GM18499 (cell line): ENCODE measurements around the gene MAPRE2.

Experiments
- ATAC-seq: cut with Tn5 transposase; IDR thresholded peaks from one replicate; pipeline ENCODE4 v1.9.1; 2021; ENCODE audit warnings: moderate number of reproducible peaks; ENCODE audit not compliant: insufficient read depth, unreplicated experiment

The MAPRE2 gene

DNA sequence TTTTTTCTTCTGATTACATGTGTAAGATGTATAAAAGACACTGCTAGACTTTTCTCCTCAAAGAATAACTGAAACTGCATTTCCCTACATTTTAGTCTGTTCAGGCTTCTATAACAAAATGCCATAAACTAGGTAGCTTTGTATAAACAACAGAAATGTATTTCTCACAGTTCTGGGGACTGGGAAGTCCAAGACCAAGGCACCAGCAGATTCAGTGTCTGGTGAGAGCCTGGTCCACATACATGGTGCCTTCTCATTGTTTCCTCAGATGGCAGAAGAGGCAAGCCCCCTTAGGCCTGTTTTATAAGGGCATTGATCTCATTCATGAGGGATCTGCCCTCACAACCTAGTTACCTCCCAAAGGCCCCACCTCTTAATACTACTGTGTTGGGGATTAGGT, 71.5 kb downstream of the MAPRE2 start:
- ATAC-seq = no peak

DNA sequence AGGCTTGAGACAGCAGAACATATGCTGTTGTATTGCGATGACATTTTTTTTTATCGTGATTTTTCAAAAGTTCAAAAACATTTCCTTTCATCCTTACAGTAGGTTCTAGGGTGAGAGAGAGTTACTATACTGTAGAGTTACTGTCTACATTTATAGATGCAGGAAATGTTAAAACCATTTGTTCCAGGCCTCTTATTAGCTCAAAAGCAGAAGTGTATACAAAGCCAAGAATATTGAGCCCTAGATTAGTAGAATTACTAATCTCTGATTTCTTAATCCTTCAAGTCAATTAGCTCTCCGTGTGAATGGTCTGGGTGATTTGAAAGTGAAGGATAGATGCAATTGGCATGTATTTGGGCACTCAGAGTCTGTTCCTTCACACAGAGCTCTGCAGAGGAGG, 73.1 kb downstream of the MAPRE2 start:
- ATAC-seq = no peak

DNA sequence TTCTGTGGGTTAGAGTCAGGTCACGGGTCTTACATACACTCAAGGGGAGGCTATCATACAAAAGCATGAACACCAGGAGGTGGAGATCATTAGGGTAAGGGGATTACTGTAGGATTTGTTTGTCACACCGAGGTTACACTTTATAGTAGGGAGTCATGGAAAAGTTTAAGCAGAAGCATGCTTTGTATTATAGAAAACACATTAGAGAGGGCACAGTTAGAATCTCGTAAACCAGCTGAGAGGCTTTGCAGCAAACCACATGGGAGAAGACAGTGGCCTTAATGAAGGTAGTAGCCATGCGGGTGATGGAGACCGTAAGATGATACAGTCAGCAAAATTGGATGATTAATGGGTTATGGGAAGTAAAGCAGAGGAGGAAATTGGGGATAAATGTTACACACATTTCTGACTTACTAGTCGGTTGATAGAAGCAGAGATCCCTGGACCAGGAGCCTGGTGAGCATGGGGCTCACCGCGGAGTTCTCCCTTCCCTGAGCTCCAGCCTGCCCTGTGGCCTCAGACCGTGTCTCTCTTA, 75.6 kb downstream of the MAPRE2 start:
- no peak for ATAC-seq

DNA sequence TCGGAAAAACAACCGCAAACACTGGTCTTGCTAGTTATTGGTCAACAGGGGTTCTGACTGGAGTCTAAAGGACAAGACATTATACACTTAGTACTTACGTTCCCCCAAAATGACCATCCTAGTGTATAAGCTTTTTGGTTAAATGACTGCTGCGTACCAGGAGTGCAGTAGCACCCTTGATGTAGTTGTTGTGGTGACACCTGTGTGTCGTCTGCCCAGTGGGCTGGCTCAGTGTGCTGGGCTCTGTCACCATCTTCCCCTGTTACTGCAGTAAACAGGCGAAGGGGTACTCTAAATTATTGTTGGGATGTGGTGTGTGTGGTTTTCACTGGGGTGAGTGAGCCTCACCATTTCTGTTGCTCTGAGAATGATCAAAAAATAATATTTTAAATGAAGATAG, 76.2 kb downstream of the MAPRE2 start:
- ATAC-seq = no peak

DNA sequence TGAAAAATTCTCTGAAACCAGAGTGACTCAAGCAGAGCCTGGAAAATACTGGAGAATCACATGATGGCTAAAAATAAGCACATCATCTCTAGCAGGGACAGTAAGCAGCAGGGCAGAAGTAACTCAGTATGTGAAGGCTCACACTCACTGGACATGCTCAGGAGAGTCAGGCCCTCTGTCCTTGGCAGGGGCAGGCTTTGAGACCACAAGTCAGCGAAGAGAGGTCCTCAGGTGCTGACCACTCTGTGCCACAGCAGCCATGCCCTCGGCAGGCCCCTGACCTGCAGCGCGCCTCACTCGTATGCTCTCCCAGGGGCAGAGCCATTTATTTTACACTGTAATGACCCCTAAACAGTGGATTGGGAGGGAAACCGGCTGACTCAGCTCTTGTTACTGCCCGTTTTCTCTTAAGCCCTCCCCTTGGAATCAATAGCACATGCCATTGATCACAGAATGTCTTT, 76.8 kb downstream of the MAPRE2 start:
- no peak for ATAC-seq

DNA sequence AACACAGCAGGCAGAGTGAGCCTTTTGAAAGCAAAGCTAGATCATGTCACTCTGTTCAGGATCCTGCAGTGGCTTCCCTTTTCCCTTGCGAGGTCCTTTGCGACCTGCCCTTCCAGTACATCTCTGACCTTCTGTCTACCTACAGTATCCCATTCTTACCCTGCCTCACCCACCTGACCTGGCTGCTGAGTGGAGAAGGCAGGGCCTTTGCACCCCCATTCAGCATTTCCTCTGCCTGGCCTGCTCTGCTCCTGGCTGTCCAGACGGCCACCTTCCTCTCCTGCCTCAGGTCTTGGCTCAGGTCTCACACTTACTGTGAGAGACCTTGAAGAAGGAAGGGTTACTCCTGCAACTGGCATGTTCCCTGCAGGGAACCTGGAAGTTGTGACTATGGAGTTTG, 77.4 kb downstream of the MAPRE2 start:
- ATAC-seq = no peak

DNA sequence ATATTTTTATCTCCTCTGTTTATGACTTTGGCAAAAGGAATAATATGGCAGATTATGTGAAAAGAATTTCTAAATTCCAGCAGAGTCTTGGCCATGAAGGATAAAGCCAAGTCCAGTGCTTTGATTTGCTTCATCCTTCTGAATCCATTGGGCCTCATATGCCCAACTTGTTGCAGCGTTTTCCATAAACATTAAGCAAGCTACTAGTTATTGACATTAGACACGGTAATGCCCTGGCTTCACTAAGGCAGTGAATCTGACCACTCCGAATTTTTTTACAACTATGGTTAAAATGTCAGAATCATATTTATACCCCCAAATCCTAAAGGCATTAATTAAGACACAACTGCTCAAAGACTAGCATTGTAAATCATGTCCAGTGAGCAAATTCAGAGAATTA, 79.8 kb downstream of the MAPRE2 start:
- ATAC-seq = no peak

DNA sequence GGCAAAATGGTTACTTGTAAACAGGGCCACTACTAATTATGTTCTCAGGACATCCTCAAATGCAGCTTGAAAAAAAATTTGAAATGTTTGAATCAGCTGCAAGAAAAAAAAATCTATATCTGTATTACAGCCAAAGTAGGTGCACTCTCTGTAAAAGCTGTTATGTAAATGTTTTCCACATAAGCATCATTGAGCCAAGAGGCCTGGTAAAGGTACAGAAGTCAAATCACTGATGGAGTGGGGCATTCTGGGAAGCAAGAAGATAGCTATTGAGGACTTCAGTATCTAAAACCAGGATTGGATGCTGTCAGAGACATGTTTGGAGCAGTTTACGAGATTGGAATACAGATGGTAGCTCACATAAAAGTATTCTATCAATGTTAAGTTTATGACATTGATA, 80.3 kb downstream of the MAPRE2 start:
- no peak for ATAC-seq

DNA sequence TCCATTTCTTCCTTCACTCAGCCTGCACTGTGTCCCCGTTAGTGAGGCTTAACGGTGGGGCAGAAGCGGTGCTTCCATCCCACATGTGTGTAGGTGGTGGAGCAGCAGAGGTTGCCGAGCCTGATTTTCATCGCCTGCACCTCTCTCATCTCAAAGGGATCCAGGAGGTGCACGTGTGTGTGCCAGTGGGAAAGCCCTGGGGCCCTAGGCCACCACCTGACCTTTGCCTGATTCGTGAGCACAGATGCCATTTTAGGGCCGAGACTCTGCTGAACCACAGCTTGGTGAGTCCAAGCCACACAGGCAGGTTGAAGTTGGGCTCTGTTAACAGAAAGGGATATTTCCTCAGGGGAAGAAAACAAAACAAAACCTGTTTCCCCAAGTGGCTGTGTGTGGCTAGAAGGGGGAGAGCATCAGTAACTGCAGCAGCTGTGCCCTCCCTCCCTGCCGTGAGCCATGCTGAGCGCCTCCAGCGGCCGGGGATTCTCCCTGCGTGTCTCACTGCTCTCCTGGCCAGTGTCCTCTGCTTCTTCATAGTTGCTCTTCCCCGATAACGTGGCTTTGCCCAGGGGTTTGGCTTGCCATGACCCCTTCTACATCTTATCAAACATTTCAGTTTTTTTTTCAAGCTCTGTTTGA, 81.5 kb downstream of the MAPRE2 start:
- no peak for ATAC-seq

DNA sequence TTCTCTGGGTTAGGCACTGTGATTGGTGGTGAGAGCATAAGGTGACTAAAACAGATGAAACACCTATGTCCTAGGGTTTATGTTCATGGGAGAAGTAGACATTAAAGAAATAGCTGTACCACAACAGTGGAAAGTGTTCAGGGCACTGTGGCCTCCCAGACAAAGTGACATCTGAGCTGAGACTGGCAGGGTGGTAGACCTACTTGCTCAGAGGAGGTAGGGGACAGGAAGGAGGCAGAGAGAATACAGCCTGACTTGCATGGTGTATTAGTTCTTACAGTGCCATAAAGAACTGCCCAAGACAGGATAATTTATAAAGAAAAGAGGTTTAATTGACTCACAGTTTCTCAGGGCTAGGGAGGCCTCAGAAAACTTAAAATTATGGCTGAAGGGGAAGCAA, 82.6 kb downstream of the MAPRE2 start:
- no peak for ATAC-seq

DNA sequence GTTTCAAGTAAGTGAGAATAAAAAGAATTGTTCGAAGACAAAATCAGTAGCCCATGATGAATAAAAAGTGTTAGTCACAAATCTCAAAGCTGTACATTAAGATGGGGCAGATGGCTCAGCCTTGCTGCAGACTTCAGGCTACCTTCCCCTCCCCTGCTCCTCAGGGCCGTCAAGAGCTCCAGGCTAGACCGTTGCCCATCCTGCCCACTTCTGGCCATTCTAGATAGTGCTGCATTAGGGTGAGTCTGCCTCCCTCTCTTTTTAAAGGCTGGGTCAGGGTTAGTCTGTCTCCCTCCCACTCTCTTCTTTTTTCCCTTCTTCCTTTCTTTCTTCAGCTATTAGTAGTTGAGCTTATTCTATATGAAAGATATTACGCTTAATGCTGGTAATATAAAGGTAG, 86.0 kb downstream of the MAPRE2 start:
- ATAC-seq = no peak

DNA sequence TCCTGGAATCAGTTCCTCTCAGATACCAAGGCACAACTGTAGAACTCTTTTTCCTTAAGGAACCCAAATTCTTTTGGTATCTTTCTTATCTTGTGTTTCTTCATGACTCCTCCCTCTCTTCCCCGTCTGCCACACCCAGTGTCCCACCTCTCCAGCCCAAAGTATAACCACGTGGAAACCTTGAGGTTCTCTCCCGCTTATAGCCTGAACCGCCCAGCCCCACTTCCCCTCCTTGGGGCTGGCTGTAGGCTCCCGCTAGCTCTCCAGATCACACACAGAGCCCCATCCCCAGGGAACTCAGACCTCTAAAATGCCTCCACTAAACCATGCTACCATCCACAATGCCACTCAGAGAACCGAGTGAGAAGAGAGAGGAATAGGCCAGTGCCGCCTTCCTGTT, 87.5 kb downstream of the MAPRE2 start:
- no peak for ATAC-seq

DNA sequence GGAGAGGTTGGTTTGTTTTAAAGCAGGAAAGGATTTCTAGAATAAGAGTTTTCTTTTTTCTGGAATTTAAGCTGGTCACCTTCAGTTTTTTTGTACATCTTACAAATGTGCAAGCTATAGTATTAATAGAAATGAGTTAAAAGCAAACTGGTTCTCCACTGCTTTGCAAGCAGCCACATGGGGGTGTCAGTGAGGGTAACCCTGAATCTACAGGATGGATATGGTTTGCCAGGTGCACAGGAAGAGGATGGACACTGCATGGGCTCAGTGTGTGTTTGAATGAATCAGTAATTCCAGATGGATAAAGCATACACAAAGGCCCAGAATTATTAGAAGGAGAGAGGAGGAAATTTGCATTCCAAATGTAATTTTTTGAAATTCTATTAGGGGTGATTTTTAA, 89.0 kb downstream of the MAPRE2 start:
- ATAC-seq = no peak

DNA sequence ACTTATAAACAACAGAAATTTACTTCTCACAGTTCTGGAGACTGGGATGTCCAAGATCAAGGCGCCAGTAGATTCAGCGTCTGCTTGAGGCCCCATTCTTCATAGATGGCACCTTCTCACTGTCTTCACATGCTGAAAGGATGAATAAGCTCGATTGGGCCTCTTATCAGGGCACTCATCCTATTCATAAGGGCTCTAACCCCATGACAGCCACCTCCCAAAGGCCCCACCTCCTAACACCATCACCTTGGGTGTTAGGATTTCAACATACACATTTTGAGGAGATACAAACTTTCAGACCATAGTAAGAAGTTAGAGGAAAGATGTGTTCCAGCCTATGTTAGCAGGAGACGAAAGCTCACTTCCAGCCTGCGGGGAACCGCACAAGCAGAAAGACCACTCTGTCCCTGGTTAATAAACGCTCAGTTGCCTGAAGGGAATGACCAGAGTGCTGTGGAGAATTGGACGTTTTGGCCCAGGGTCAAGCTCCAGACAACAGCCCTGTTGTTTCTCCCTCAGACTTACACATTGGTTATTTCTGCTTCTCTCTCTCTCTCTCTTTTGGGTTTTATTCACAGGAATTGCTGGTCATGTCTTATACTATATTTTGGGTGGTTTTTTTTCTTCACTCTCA, 90.3 kb downstream of the MAPRE2 start:
- no peak for ATAC-seq

DNA sequence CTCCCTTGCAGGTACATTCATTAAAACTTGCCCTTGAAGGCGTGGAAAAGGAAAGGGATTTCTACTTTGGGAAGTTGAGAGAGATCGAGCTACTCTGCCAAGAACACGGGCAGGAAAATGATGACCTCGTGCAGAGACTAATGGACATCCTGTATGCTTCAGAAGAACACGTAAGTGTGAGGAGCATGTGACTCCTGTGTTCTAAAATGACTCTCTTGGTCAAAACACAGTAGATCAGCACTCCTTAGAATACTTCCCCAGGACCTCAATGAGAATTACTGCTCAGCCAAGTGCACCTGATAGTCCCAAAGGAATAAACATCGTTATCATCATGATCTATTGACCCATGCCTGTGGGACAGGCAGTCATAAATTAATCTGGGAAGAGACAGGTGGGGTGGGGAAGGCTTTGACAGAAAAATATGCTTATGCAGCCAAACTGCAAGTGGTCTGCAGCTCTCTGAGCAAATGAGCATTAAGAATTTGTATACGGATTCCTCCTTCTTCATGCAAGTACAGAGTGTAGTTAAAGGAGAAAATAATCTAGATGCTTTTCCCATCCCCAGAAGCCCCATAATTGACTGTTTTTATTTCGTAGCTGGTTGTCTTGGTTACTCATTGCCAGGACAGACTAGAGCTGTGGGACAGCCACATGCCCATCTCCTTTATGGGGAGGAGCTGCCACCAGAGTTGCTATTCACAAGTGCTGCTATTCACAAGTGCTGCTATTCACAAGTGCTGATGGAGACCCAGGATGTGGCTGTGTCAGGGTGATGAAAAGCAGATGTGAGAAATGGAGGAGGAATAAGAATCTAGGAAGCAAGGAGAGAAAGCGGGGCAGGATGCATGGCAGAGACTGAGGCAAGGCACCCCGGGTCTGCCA, 91.0 kb downstream of the MAPRE2 start:
- ATAC-seq = no peak

DNA sequence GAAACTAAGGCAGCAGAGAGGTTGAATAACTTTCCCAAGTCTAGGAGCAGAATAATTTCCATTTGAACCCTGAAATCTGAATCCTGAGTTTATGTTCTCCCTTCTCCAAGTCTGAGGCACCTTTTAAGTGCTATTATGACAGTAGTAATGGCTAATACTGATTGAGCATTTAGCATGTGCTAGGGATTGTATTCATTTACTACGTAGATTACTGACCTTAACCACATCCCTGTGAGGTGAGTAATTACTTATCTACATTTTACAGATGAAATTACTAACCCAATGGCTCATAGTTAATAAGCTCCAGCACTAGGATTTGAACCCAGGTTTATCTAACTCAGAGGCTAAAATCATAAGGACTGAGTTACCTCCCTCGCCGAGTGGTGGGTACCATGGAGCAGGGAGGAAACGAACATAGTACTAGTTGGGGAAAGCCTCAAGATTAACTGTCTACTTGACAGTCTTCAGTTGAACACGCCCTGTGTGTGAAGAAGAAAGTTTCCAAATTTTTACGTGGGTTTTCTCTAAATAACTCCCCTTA, 93.0 kb downstream of the MAPRE2 start:
- ATAC-seq = no peak

DNA sequence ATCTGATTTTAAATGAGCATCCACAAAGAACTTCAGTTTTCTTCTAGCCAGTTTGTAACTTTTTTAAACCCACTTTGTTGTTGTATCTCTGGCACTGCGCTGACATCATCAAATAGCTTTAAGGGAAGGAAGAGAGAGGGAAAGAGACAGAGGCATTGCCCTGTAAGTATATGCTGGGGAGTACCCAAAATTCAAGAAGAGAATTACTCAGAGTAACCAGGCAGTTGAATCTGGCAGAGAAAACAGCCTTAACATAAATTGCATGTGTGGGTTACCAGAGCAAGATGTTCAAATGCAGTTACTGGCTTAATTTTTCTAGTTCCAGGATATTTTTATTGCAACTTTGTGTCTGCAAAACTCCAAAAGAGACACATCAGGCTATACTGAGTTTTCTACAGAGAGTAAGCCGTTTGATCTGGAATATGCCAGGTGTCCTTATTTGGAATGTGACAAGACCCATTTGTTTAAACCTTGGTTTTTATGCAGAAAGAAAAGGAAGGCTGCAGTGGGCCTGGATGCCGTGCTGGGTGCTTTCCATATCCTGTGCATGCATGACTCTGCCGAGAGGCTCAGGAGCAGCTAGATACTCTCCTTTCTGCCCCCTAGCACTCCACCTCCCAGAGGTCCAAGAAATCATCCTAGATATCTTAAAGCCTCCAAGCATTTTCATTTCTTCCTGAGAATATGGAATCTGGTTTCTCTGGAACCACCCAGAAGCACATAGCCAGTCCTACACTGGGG, 93.7 kb downstream of the MAPRE2 start:
- no peak for ATAC-seq

DNA sequence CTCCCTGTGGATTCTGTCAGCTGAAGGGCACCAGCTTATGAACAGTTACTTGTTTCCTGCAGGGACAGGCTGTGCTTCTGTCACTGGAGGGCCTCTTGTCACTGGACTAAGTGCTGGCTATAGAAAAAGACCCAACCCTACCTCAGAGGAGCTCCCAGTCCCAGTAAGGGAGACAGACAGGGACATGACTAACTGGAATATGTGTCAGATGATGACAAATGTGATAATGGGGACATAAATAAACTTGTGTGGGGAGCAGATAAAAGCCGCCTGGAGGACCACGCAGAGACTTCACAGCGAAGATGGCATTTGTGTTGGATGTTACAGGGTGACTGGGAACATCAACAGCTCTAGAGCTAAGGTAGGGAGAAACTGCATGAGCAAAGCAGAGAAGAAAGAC, 95.0 kb downstream of the MAPRE2 start:
- ATAC-seq = no peak

DNA sequence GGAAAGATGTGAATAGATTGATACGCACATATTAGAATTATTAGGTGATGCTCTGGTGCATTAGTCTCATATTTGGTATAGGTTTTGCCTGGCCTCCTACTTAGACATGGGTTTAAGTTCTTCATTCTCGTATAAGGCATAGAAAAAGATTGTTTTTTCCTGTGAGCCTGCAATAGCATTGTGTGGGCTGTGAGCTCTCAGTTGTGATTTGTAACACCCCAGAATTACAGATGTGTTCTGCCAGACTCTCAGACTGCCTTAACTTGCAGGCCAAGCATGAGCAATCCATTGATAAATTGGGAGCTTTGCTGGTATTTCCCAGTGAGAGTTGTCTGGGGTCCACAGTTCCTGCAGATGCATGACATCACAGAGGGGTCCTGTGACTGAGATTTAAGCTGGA, 95.7 kb downstream of the MAPRE2 start:
- no peak for ATAC-seq

DNA sequence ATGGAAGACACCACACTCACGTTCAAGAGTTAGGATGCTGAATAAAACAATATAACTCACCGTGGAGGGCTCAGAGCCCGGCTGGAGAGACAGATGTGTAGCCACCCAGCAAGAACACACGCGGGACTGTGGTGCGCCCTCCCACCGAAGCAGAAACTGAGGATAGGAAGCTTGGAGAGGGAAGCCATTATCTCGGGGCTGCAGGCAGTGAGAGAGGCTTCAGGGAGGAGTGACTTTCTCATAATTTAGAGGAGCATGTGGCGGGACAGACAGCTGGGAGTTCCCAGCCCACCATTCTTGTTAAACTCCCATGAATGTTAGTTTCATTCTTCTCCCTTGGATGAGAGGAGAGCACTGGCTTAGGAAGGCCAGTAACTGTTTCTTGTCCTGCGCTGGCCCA, 96.4 kb downstream of the MAPRE2 start:
- no peak for ATAC-seq
